Upper lobe of left lung (tissue), 4 donors: Measurements from ENCODE around the gene MCF2L.

Experiments
- EP300 ChIP-seq, 4 donors: sonication (generic); formaldehyde crosslinking; IDR thresholded peaks; one replicate each; pipeline ENCODE4 v1.5.1; 2017; ENCODE audit warnings: antibody characterized with exemption in 4 of 4, control low read depth in 2 of 4
- POLR2AphosphoS5 ChIP-seq, 2 donors: sonication (generic); formaldehyde crosslinking; IDR thresholded peaks; one replicate each; pipeline ENCODE4 v1.5.1; 2017; ENCODE audit warnings: antibody characterized with exemption in 2 of 2
- TF ChIP-seq, protein P1 (sequence below), 6 experiments: fragments of 450-650 bp in 4 of 6; fragments of 200-600 bp in 2 of 6; sonication (generic) in 2 of 6; IDR thresholded peaks; one replicate each; pipeline ENCODE4 v1.5.1; 2016 to 2019; ENCODE audit warnings: antibody characterized with exemption in 6 of 6

DNA sequence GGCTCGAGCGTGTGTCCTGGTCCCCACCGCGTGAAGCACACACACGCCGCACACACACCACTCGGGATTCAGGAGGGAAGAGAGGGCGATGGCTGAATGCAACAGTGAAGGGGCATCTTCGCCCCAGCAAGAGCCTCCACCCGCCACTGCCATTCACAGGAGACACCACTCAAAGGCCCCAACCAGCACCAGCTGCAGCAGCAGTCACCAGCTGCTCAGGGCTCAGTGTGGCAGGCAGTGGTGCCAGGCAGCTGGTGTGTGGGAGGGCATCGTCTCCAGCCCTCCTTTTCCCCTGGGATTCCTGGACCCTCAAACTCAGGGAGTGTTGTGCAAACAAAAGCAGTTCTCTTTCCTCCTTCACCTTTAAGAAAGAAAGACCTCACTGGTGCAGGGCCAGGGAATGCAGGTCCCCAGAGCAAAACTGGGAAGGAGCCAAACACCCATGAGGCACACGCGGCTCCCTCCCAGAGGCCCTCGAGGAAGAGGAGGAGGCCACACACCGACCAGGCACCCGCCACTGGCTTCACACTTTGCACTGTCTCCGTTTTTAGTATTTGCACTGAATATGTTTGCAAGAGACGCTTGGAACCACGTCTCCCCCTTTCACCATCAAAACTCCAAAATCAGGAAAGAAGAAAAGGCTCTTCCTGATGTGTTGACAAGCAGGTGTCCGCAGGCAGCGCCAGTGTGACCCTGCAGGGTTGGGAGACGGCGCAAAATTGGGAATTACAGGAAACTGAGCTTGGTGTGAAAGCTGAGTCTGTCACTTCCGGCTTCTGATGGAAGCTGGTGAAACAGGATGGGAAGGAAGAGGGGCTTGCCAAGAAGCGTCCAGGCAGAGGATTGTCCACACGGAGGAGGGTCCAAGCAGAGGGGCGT lies 110.1 kb downstream of the MCF2L start:
- TF ChIP-seq, protein P1, sequence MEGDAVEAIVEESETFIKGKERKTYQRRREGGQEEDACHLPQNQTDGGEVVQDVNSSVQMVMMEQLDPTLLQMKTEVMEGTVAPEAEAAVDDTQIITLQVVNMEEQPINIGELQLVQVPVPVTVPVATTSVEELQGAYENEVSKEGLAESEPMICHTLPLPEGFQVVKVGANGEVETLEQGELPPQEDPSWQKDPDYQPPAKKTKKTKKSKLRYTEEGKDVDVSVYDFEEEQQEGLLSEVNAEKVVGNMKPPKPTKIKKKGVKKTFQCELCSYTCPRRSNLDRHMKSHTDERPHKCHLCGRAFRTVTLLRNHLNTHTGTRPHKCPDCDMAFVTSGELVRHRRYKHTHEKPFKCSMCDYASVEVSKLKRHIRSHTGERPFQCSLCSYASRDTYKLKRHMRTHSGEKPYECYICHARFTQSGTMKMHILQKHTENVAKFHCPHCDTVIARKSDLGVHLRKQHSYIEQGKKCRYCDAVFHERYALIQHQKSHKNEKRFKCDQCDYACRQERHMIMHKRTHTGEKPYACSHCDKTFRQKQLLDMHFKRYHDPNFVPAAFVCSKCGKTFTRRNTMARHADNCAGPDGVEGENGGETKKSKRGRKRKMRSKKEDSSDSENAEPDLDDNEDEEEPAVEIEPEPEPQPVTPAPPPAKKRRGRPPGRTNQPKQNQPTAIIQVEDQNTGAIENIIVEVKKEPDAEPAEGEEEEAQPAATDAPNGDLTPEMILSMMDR (IDR thresholded peaks at IDR 0.05) = no peak
- no peak for TF ChIP-seq POLR2AphosphoS5 (IDR thresholded peaks at IDR 0.05)
- no peak for TF ChIP-seq EP300 (IDR thresholded peaks at IDR 0.05)
